Measurements from ENCODE around the gene CPTP. TPM values are rescaled to one million over a fixed set of nuclear protein-coding genes. Genes with fewer than 3 reads are reported as not detected.

CPTP gene
- polyA plus RNA-seq (2013, experiment 1 of 2): 15.0 TPM
- 11.1 TPM for polyA plus RNA-seq (2013, experiment 2 of 2)

DNA sequence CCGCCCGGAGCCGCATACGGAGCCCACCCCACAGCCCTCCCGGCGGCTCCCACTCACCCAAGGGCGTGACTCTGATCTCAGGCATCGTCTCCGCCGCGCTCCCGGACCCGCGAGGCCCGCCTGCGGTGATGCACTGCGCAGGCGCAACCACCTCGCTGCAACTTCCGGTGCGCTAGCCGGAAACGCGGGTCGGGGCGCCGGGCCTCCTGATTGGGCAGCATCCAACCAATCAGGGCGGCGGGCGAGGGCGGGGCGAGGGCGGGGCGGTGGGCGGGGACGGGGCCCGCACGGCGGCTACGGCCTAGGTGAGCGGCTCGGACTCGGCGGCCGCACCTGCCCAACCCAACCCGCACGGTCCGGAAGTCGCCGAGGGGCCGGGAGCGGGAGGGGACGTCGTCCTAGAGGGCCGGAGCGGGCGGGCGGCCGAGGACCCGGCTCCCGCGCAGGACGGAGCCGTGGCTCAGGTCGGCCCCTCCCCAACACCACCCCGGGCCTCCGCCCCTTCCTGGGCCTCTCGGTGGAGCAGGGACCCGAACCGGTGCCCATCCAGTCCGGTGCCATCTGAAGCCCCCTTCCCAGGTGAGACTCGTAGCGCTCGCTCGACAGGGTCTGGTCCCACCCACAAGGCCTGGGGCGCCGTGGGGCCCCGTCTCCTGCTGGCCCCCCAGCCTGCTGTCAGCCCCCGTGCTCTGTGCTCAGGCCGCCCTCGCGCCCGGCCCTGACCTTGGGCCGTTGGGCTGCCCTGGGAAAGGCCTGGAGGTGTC is at the start of gene CPTP, which contains the start of gene INTS11:
TSS of gene CPTP (plus strand) at position 279 of the 764 bp plus-strand sequence. CDS start 2,109 bp downstream, outside the sequence.
TSS of gene INTS11 (minus strand) at position 137 of the 764 bp plus-strand sequence. CDS start at position 85, 52 bp downstream.
- Histone ChIP-seq H3K4me1 (ENCODE audit: control insufficient read depth, insufficient read depth, low read length, poor library complexity, severe bottlenecking) (peaks cover 21% of the 10 kb centered on the region), H3K4me3 (ENCODE audit: extremely low read depth, insufficient read depth, low read length, poor library complexity, severe bottlenecking) (peak within 1 kb of the TSS; percentile 73), H3K9me3 (ENCODE audit: control insufficient read depth, low read length) (no peaks in the 10 kb centered on the region), H3K27ac (ENCODE audit: low read depth, low read length, severe bottlenecking) (peak within 1 kb of the TSS; percentile 53), H3K36me3 (ENCODE audit: control insufficient read depth, insufficient read depth, low read length) (peaks cover 40% of the 10 kb centered on the region)
- WGBS, 2 experiments (ENCODE audit: insufficient coverage in 2 of 2): 0 to 2% methylated on average over 46 to 53 of the region's 84 CpGs

DNA sequence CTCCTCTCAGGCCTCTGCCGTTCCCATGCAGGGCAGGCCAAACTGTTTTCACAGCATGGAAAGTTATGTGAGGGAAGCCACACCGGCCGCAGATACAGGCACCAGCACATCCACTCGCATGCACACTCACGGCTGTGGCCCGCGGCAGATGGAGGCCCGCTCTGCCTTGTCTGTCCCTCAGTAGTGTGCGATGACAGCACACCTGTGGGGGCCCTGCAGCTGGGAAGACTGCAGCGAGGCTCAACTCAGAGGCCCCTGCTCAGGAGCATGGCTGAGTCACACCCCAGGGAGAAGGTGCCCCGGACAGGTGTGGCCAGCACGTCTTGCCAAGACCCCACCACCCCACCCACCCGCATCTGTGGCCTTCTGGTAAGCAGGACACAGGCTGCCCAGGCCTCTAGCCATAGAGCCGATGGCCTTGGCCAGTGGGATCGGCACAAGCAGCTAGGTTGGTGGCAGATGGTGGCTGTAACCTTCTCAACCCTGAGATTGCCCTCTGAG is 49.6 kb upstream of the CPTP start:
- no peak overlapping the region for H3K27ac ChIP-seq (ENCODE audit: low read depth, low read length, severe bottlenecking)
- no peak overlapping the region for H3K4me3 ChIP-seq (ENCODE audit: extremely low read depth, insufficient read depth, low read length, poor library complexity, severe bottlenecking)
- peaks cover 18% of the 10 kb centered on the region for H3K36me3 ChIP-seq (ENCODE audit: control insufficient read depth, insufficient read depth, low read length)
- peaks cover 9% of the 10 kb centered on the region for H3K4me1 ChIP-seq (ENCODE audit: control insufficient read depth, insufficient read depth, low read length, poor library complexity, severe bottlenecking)
- H3K9me3 ChIP-seq (ENCODE audit: control insufficient read depth, low read length): no peaks in the 10 kb centered on the region
- 91 to 97% methylated on average over 11 to 13 of the region's 15 CpGs for WGBS, 2 experiments (ENCODE audit: insufficient coverage in 2 of 2)

DNA sequence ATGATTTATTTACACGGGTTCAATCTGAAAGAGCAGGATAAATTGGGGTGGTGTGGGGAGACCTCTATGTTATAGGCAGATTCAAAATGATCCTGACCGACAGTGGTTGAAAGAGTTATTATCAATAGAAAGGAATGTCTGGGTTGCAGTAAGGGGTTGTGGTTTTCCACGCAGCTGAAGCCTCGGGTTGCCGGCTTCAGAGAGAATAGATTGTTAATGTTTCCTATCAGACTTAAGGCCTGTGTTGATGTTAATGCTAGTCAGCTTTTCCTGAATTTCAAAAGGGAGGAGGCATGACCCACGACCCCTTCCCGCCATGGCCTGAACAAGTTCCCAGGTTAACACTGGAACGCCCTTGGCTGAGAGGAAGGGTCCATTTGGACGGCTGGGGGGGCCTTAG is 48.8 kb upstream of the CPTP start:
- no peak overlapping the region for H3K4me3 ChIP-seq (ENCODE audit: extremely low read depth, insufficient read depth, low read length, poor library complexity, severe bottlenecking)
- no peaks in the 10 kb centered on the region for H3K9me3 ChIP-seq (ENCODE audit: control insufficient read depth, low read length)
- H3K27ac ChIP-seq (ENCODE audit: low read depth, low read length, severe bottlenecking): no peak overlapping the region
- H3K36me3 ChIP-seq (ENCODE audit: control insufficient read depth, insufficient read depth, low read length): peaks cover 11% of the 10 kb centered on the region
- H3K4me1 ChIP-seq (ENCODE audit: control insufficient read depth, insufficient read depth, low read length, poor library complexity, severe bottlenecking): peaks cover 9% of the 10 kb centered on the region
- 88 to 95% methylated on average over 5 to 9 of the region's 9 CpGs for WGBS, 2 experiments (ENCODE audit: insufficient coverage in 2 of 2)

DNA sequence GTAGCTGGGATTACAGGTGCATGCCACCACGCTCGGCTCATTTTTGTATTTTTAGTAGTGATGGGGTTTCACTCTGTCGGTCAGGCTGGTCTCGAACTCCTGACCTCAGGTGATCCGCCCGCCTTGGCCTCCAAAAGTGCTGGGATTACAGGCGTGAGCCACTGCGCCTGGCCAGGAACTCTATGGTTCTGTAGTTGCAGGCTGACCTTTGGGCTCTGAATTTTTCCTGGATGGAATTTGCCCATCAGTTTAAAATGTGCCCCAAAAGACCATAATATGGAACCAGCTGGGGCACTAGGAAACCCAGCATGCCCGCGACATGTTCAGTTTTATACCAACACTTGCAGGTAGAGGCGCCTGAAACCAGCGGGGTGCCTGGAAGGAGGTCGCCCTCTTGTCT is 46.0 kb upstream of the CPTP start:
- H3K4me1 ChIP-seq (ENCODE audit: control insufficient read depth, insufficient read depth, low read length, poor library complexity, severe bottlenecking): no peaks in the 10 kb centered on the region
- no peak overlapping the region for H3K4me3 ChIP-seq (ENCODE audit: extremely low read depth, insufficient read depth, low read length, poor library complexity, severe bottlenecking)
- 92 to 97% methylated on average over 10 of the region's 13 CpGs for WGBS, 2 experiments (ENCODE audit: insufficient coverage in 2 of 2)
- H3K9me3 ChIP-seq (ENCODE audit: control insufficient read depth, low read length): no peaks in the 10 kb centered on the region
- no peaks in the 10 kb centered on the region for H3K36me3 ChIP-seq (ENCODE audit: control insufficient read depth, insufficient read depth, low read length)
- no peak overlapping the region for H3K27ac ChIP-seq (ENCODE audit: low read depth, low read length, severe bottlenecking)

DNA sequence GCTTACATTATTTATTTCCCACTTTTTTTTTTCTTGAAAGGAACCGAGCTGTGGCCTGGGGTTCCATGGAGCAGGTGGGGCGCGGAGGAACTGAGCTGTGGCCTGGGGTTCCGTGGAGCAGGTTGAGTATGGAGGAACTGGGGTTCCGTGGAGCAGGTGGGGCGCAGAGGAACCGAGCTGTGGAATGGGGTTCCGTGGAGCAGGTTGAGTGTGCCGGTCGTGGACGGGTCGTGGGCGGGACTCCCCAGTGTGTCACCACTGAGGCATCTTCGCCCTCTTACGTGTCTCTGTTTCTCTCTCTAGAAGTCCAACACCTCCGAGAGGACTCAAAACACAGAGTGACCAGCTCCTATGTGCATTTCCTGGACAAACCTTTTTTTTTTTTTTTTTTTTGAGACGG is 45.6 kb upstream of the CPTP start:
- H3K4me1 ChIP-seq (ENCODE audit: control insufficient read depth, insufficient read depth, low read length, poor library complexity, severe bottlenecking): no peaks in the 10 kb centered on the region
- H3K4me3 ChIP-seq (ENCODE audit: extremely low read depth, insufficient read depth, low read length, poor library complexity, severe bottlenecking): no peak overlapping the region
- WGBS, 2 experiments (ENCODE audit: insufficient coverage in 2 of 2): 93 to 94% methylated on average over 11 to 13 of the region's 17 CpGs

DNA sequence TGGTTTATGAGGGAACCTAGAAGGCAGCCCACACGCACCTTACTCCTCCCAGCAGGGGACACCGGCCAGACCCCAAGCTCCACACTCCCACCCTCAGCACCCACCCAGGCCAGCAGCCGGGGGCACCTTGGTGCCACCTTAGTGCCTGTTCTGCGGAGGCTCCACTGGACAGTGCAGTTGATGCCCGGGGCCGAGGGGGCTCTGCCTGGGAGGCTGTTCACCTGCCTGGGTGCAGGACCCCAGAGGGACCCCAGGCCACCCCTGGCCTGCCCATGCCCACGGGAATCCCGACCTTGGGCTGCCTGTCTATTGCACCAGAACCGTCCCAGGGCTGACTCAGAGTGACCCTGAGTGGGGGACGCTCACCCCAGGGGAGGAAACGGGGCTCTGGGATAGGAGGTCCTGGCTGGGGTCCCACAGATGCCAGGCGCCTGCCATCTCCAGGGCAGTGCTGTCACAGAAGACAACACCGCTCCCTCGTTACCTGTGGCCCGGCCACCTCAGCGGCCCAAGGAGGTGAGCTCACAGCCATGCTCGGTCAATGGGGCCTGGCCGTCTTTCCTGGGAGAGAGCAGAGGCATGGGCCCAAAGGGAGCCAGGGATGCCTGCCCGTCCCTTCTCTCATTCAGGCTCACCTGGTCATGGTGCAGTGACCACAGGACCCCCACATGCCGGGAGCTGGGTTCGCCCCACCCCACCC is 43.7 kb upstream of the CPTP start:
- Histone ChIP-seq H3K27ac (ENCODE audit: low read depth, low read length, severe bottlenecking) (no peak overlapping the region), H3K4me3 (ENCODE audit: extremely low read depth, insufficient read depth, low read length, poor library complexity, severe bottlenecking) (no peak overlapping the region), H3K36me3 (ENCODE audit: control insufficient read depth, insufficient read depth, low read length) (no peaks in the 10 kb centered on the region), H3K4me1 (ENCODE audit: control insufficient read depth, insufficient read depth, low read length, poor library complexity, severe bottlenecking) (no peaks in the 10 kb centered on the region), H3K9me3 (ENCODE audit: control insufficient read depth, low read length) (no peaks in the 10 kb centered on the region)
- 89 to 95% methylated on average over 17 to 21 of the region's 21 CpGs for WGBS, 2 experiments (ENCODE audit: insufficient coverage in 2 of 2)

More for the DNA sequence above, 45.6 kb upstream of the CPTP start:
- H3K27ac ChIP-seq (ENCODE audit: low read depth, low read length, severe bottlenecking): no peak overlapping the region
- H3K9me3 ChIP-seq (ENCODE audit: control insufficient read depth, low read length): no peaks in the 10 kb centered on the region
- no peaks in the 10 kb centered on the region for H3K36me3 ChIP-seq (ENCODE audit: control insufficient read depth, insufficient read depth, low read length)

DNA sequence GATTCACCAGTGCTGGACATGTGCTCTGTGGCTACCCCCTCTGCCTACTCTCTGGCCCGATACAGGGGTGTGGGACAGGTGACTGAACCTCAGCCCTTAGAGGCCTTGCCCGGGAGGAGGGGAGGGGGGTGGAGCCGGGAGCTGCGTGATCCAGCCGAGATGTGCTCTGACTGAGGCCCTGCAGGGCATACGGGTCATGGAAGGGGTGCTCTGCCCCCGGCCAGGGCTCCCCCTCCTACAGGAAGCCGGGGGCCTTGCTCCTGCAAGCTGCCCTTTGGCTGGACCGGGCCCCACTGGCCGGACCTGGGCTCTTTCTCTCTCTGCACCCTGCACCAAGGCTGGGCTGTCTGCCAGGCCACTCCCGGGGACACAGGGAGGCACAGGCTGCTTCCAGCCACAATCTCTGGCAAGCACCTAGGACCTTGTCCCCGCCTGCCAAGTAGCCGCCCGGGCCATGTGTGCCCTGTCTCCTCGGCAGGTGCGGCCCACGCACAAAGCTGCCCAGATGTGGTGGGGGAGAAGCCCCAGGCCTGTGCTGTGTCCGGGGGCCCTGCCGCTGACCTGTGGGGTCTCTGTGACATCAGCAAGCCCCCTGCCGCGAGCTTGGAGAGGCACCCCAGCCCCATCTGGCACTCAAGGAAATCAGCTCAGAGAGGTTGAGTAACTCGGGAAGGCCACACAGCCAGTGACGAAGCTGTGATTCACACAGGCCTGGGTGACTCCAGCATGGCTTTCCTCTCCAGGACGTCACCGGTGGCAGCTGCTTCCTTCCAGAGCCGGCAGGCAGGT is 42.9 kb upstream of the CPTP start:
- H3K36me3 ChIP-seq (ENCODE audit: control insufficient read depth, insufficient read depth, low read length): no peaks in the 10 kb centered on the region
- H3K9me3 ChIP-seq (ENCODE audit: control insufficient read depth, low read length): no peaks in the 10 kb centered on the region
- 84 to 86% methylated on average over 24 to 26 of the region's 26 CpGs for WGBS, 2 experiments (ENCODE audit: insufficient coverage in 2 of 2)
- H3K4me1 ChIP-seq (ENCODE audit: control insufficient read depth, insufficient read depth, low read length, poor library complexity, severe bottlenecking): no peaks in the 10 kb centered on the region
- H3K27ac ChIP-seq (ENCODE audit: low read depth, low read length, severe bottlenecking): no peak overlapping the region
- H3K4me3 ChIP-seq (ENCODE audit: extremely low read depth, insufficient read depth, low read length, poor library complexity, severe bottlenecking): no peak overlapping the region

DNA sequence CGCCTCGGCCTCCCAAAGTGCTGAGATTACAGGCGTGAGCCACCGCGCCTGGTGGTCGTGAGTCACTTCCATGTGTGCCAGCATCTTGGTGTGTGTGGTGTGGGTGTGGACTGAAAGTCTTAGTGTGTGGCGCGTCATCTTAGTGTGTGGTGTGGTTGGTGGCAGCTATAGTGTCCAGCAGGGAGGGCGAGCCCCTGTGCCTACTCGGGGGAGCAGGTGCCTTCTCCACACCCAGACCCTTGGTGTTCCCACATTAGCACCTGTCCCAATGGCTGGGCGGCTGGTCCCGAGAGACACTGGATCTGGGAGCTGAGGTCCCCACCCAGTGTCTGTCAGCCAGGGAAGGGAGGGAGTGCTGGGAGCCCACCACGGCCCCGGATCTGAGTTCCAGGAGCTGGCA is 41.6 kb upstream of the CPTP start:
- Histone ChIP-seq H3K9me3 (ENCODE audit: control insufficient read depth, low read length) (no peaks in the 10 kb centered on the region), H3K36me3 (ENCODE audit: control insufficient read depth, insufficient read depth, low read length) (no peaks in the 10 kb centered on the region), H3K27ac (ENCODE audit: low read depth, low read length, severe bottlenecking) (no peak overlapping the region), H3K4me1 (ENCODE audit: control insufficient read depth, insufficient read depth, low read length, poor library complexity, severe bottlenecking) (no peaks in the 10 kb centered on the region), H3K4me3 (ENCODE audit: extremely low read depth, insufficient read depth, low read length, poor library complexity, severe bottlenecking) (no peak overlapping the region)
- WGBS, 2 experiments (ENCODE audit: insufficient coverage in 2 of 2): 98% methylated on average over 9 to 12 of the region's 14 CpGs

DNA sequence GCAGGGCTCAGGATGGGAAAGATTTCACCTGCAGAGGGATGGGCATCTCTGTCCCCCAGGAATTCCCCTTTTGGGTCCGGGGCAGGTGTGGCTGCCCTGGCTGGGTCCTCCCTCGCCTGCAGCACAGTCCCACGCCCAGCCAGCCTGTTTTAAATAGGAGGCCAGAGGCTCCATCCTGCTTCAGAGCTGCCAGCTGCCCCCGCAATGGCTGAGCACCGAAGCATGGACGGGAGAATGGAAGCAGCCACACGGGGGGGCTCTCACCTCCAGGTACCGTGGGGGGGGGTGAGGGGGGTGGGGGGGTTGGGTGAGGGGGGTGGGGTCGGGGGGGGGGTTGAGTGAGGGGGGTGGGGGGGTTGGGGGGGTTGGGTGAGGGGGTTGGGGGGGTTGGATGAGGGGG is 40.8 kb upstream of the CPTP start:
- Histone ChIP-seq H3K36me3 (ENCODE audit: control insufficient read depth, insufficient read depth, low read length) (no peaks in the 10 kb centered on the region), H3K4me3 (ENCODE audit: extremely low read depth, insufficient read depth, low read length, poor library complexity, severe bottlenecking) (no peak overlapping the region), H3K4me1 (ENCODE audit: control insufficient read depth, insufficient read depth, low read length, poor library complexity, severe bottlenecking) (no peaks in the 10 kb centered on the region), H3K9me3 (ENCODE audit: control insufficient read depth, low read length) (no peaks in the 10 kb centered on the region), H3K27ac (ENCODE audit: low read depth, low read length, severe bottlenecking) (no peak overlapping the region)
- 24 to 47% methylated on average over 2 of the region's 9 CpGs for WGBS, 2 experiments (ENCODE audit: insufficient coverage in 2 of 2)

Data from mesodermal cell (in vitro differentiated cells).